ENCODE data around the gene BLOC1S6. TPM values are rescaled to one million over a fixed set of nuclear protein-coding genes. Genes with fewer than 3 reads are reported as not detected.

Gene BLOC1S6
- total RNA-seq, 1 experiment from 2014 or later: 35.0 TPM

GRCh38 chr15:45641374-45641781 is 54.2 kb downstream of the BLOC1S6 start:
- Mint-ChIP-seq H3K4me3 (ENCODE audit: low read depth, unreplicated experiment) (peak overlapping the region; percentile 36), H3K27ac (ENCODE audit: unreplicated experiment) (peak overlapping the region; percentile 66), H3K9me3 (ENCODE audit: low read depth, unreplicated experiment) (no peaks in the 10 kb centered on the region), H3K4me1 (ENCODE audit: low read depth, unreplicated experiment) (peaks cover 74% of the 10 kb centered on the region), H3K27me3 (ENCODE audit: unreplicated experiment) (no peaks in the 10 kb centered on the region), H3K36me3 (ENCODE audit: insufficient read depth, unreplicated experiment) (peaks cover 10% of the 10 kb centered on the region)
- DNase-seq: peak; percentile 53
- intact Hi-C loops (cut with micrococcal nuclease; ENCODE audit: unreplicated experiment): no loop called here
- no TSS peak for BruUV-seq (replicated peaks)
- peak; percentile 14 for TF ChIP-seq CTCF (IDR thresholded peaks at IDR 0.05; ENCODE audit: unreplicated experiment)
- CTCF ChIA-PET: interaction anchor here (0.7 to 1.3 kb wide), 3 partner anchors 10 to 33 kb away, joined by 3 to 4 read pairs (median 4); no protein-coding TSS in a partner anchor

- CTCF ChIA-PET: interaction anchor here (1.2 to 1.3 kb wide), 2 partner anchors 9 to 17 kb away, joined by 4 read pairs; no protein-coding TSS in a partner anchor
- TF ChIP-seq CTCF (IDR thresholded peaks at IDR 0.05; ENCODE audit: unreplicated experiment): no peak
- H3K4me3 Mint-ChIP-seq (ENCODE audit: low read depth, unreplicated experiment): peak overlapping the region; percentile 36
- no TSS peak for BruUV-seq (replicated peaks)
- no peaks in the 10 kb centered on the region for H3K27me3 Mint-ChIP-seq (ENCODE audit: unreplicated experiment)
- intact Hi-C loops (cut with micrococcal nuclease; ENCODE audit: unreplicated experiment): no loop called here
- H3K27ac Mint-ChIP-seq (ENCODE audit: unreplicated experiment): peak overlapping the region; percentile 66
- no peaks in the 10 kb centered on the region for H3K9me3 Mint-ChIP-seq (ENCODE audit: low read depth, unreplicated experiment)
- no peak for DNase-seq
- H3K36me3 Mint-ChIP-seq (ENCODE audit: insufficient read depth, unreplicated experiment): peaks cover 8% of the 10 kb centered on the region
- H3K4me1 Mint-ChIP-seq (ENCODE audit: low read depth, unreplicated experiment): peaks cover 78% of the 10 kb centered on the region
Measured at GRCh38 chr15:45641999-45642932, 55.1 kb downstream of the BLOC1S6 start.

- BruUV-seq (replicated peaks): no TSS peak
- Mint-ChIP-seq H3K36me3 (ENCODE audit: insufficient read depth, unreplicated experiment) (peaks cover 6% of the 10 kb centered on the region), H3K27me3 (ENCODE audit: unreplicated experiment) (no peaks in the 10 kb centered on the region), H3K9me3 (ENCODE audit: low read depth, unreplicated experiment) (no peaks in the 10 kb centered on the region), H3K4me3 (ENCODE audit: low read depth, unreplicated experiment) (no peak overlapping the region), H3K27ac (ENCODE audit: unreplicated experiment) (no peak overlapping the region), H3K4me1 (ENCODE audit: low read depth, unreplicated experiment) (peaks cover 73% of the 10 kb centered on the region)
- intact Hi-C loops (cut with micrococcal nuclease; ENCODE audit: unreplicated experiment): no loop called here
- TF ChIP-seq CTCF (IDR thresholded peaks at IDR 0.05; ENCODE audit: unreplicated experiment): no peak
- no peak for DNase-seq
- CTCF ChIA-PET: no interaction called here
Measured at GRCh38 chr15:45644437-45644836, 57.3 kb downstream of the BLOC1S6 start.

GRCh38 chr15:45645026-45645980 is 58.1 kb downstream of the BLOC1S6 start:
- peaks cover 6% of the 10 kb centered on the region for H3K36me3 Mint-ChIP-seq (ENCODE audit: insufficient read depth, unreplicated experiment)
- intact Hi-C loops (cut with micrococcal nuclease; ENCODE audit: unreplicated experiment): no loop called here
- H3K27ac Mint-ChIP-seq (ENCODE audit: unreplicated experiment): peak overlapping the region; percentile 29
- H3K27me3 Mint-ChIP-seq (ENCODE audit: unreplicated experiment): no peaks in the 10 kb centered on the region
- no peaks in the 10 kb centered on the region for H3K9me3 Mint-ChIP-seq (ENCODE audit: low read depth, unreplicated experiment)
- CTCF ChIA-PET: interaction anchor here (0.6 to 2.0 kb wide), 3 partner anchors 10 to 15 kb away, joined by 3 to 7 read pairs (median 4); partner anchors contain the start of gene SQOR
- peaks cover 65% of the 10 kb centered on the region for H3K4me1 Mint-ChIP-seq (ENCODE audit: low read depth, unreplicated experiment)
- DNase-seq: no peak
- peak overlapping the region; percentile 13 for H3K4me3 Mint-ChIP-seq (ENCODE audit: low read depth, unreplicated experiment)
- no TSS peak for BruUV-seq (replicated peaks)
- TF ChIP-seq CTCF (IDR thresholded peaks at IDR 0.05; ENCODE audit: unreplicated experiment): no peak

All from Calu3 (cell line).